Endothelial cell of umbilical vein (primary cell): Measurements from ENCODE around the gene OR14A16. TPM values are rescaled to one million over a fixed set of nuclear protein-coding genes. Genes with fewer than 3 reads are reported as not detected.

Experiments
- BruUV-seq: library from RNA; stranded (reverse); fragments of 400-500 nt; replicated peaks from 2 replicates; lab custom pipeline; 2021; lab: Mats Ljungman, UMichigan
- CTCF ChIA-PET: fragments of 300-600, 350-600 bp; sonication (Branson Sonifier 250); formaldehyde crosslinking; loops from one replicate; lab custom pipeline; 2021; ENCODE audit warnings: antibody characterized with exemption, inconsistent platforms; lab: Charles Lee
- POLR2A ChIA-PET: fragments of 300-600, 350-600 bp; sonication (Branson Sonifier 250); formaldehyde crosslinking; loops from one replicate; lab custom pipeline; 2021; ENCODE audit warnings: antibody characterized with exemption, inconsistent platforms; lab: Charles Lee
- DNase-seq: peaks from one replicate; pipeline ENCODE4 v3.0.0-alpha.2; 2011; ENCODE audit warnings: low read depth, low spot score
- FAIRE-seq: peaks from 2 replicates; lab custom pipeline; 2011; peaks lifted over from hg19 to GRCh38; lab: Jason Lieb, UNC
- H2AFZ ChIP-seq: 2 replicates; pipeline ENCODE4 v1.6.0; 2012; ENCODE audit warnings: low read depth, low read length, control low read depth, inconsistent platforms
- H3K27ac ChIP-seq: 2 replicates; pipeline ENCODE4 v1.5.1; 2011; ENCODE audit warnings: low read depth, mild to moderate bottlenecking, control low read depth, low read length, moderate library complexity; ENCODE audit not compliant: insufficient read depth
- H3K27me3 ChIP-seq, 2 experiments: 2 replicates each; pipeline versions ENCODE4 v1.6.0 to v1.6.1; 2011; ENCODE audit warnings: low read length in 2 of 2, mixed read lengths in 1 of 2; ENCODE audit not compliant: control insufficient read depth in 2 of 2, insufficient read depth in 2 of 2
- H3K36me3 ChIP-seq, 2 experiments: 2 replicates in 1 of 2; 3 replicates in 1 of 2; pipeline ENCODE4 v1.5.1; 2011; ENCODE audit warnings: low read length in 2 of 2, mild to moderate bottlenecking in 1 of 2, moderate library complexity in 1 of 2; ENCODE audit not compliant: control insufficient read depth in 2 of 2, insufficient read depth in 2 of 2; ENCODE audit errors: extremely low read depth in 1 of 2
- H3K4me1 ChIP-seq: 3 replicates; pipeline ENCODE4 v1.5.1; 2011; ENCODE audit warnings: mild to moderate bottlenecking, low read length; ENCODE audit not compliant: control insufficient read depth, insufficient read depth; ENCODE audit errors: extremely low read depth
- H3K4me2 ChIP-seq: 2 replicates; pipeline ENCODE4 v1.6.1; 2011; ENCODE audit warnings: low read length, control low read depth, mixed read lengths; ENCODE audit not compliant: insufficient read depth
- H3K4me3 ChIP-seq, 3 experiments: fragments of 200-600 bp in 1 of 3; sonication (generic), shearing (Covaris generic) in 1 of 3; replicated peaks in 1 of 3; 2 replicates each; pipeline ENCODE4 v1.5.1; 2011 to 2016; ENCODE audit warnings: control low read depth in 3 of 3, low read length in 3 of 3, mild to moderate bottlenecking in 2 of 3, inconsistent platforms in 1 of 3, low read depth in 1 of 3, moderate library complexity in 1 of 3; ENCODE audit not compliant: insufficient read depth in 1 of 3
- H3K79me2 ChIP-seq: 2 replicates; pipeline ENCODE4 v1.6.0; 2012; ENCODE audit warnings: low read length, inconsistent platforms; ENCODE audit not compliant: control insufficient read depth, insufficient read depth
- H3K9ac ChIP-seq: replicated peaks from 2 replicates; pipeline ENCODE3; 2011; ENCODE audit warnings: low read length, control low read depth; ENCODE audit not compliant: insufficient read depth; ENCODE audit errors: extremely low read depth
- H3K9me1 ChIP-seq: replicated peaks from 3 replicates; pipeline ENCODE4 v1.6.0; 2011; ENCODE audit warnings: mild to moderate bottlenecking, low read length; ENCODE audit not compliant: control insufficient read depth, insufficient read depth; ENCODE audit errors: extremely low read depth
- H3K9me3 ChIP-seq: replicated peaks from 2 replicates; pipeline ENCODE4 v1.5.1; 2012; ENCODE audit warnings: low read length, inconsistent platforms; ENCODE audit not compliant: control insufficient read depth, insufficient read depth
- H4K20me1 ChIP-seq: replicated peaks from 2 replicates; pipeline ENCODE3; 2011; ENCODE audit warnings: mild to moderate bottlenecking, low read length; ENCODE audit not compliant: control insufficient read depth, insufficient read depth; ENCODE audit errors: extremely low read depth
- CTCF ChIP-seq, 2 donors: IDR thresholded peaks; 1 replicate in 1 of 2; 2 replicates in 1 of 2; pipeline ENCODE4 v1.5.1; 2011; ENCODE audit warnings: low read length in 2 of 2, mild to moderate bottlenecking in 2 of 2, moderate library complexity in 2 of 2, control low read depth in 1 of 2, inconsistent platforms in 1 of 2, low read depth in 1 of 2; ENCODE audit not compliant: insufficient read depth in 1 of 2; ENCODE audit errors: extremely low read depth in 1 of 2
- EZH2 ChIP-seq: IDR thresholded peaks from 2 replicates; pipeline ENCODE4 v1.6.1; 2012; ENCODE audit warnings: borderline replicate concordance, low read depth, mild to moderate bottlenecking, moderate library complexity, low read length, inconsistent platforms; ENCODE audit not compliant: severe bottlenecking
- FOS ChIP-seq: IDR thresholded peaks from 2 replicates; pipeline ENCODE4 v1.6.1; 2011; ENCODE audit warnings: mild to moderate bottlenecking, low read length, moderate library complexity, borderline replicate concordance; ENCODE audit not compliant: insufficient read depth
- GATA2 ChIP-seq: IDR thresholded peaks from 2 replicates; pipeline ENCODE4 v1.7.0; 2011; ENCODE audit warnings: low read depth, mild to moderate bottlenecking, moderate library complexity, mixed read lengths, low read length; ENCODE audit not compliant: insufficient read length, insufficient read depth
- JUN ChIP-seq: IDR thresholded peaks from 2 replicates; pipeline ENCODE4 v1.6.1; 2011; ENCODE audit warnings: borderline replicate concordance, low read depth; ENCODE audit not compliant: insufficient read length, insufficient read depth
- MAX ChIP-seq: IDR thresholded peaks from 2 replicates; pipeline ENCODE4 v1.6.1; 2011; ENCODE audit not compliant: insufficient read depth, insufficient read length
- MYC ChIP-seq: IDR thresholded peaks from one replicate; pipeline ENCODE4 v1.6.1; 2011; ENCODE audit warnings: mild to moderate bottlenecking, low read depth, low read length
- POLR2A ChIP-seq: IDR thresholded peaks from 2 replicates; pipeline ENCODE4 v1.6.1; 2012; ENCODE audit warnings: low read depth, mild to moderate bottlenecking, control low read depth, low read length
- POLR2AphosphoS5 ChIP-seq: IDR thresholded peaks from 2 replicates; pipeline ENCODE4 v1.6.1; 2012; ENCODE audit warnings: low read depth, mild to moderate bottlenecking, control low read depth, low read length, moderate library complexity; ENCODE audit not compliant: insufficient read depth
- dilution Hi-C: fragments of 300-500 bp; cut with MboI; formaldehyde crosslinking; loops from one replicate; pipeline ENCODE4 v1.15.0; 2019; ENCODE audit warnings: low sequenced_read_pairs; ENCODE audit not compliant: extremely low pct_ligation_motif_present
- intact Hi-C: fragments of 100-400 bp; cut with micrococcal nuclease; formaldehyde crosslinking; loops from one replicate; pipeline ENCODE4 v1.10.0; 2022
- polyA plus RNA-seq, 4 experiments: library from polyadenylated mRNA; depleted of rRNA in 3 of 4; stranded (reverse) in 3 of 4; unstranded in 1 of 4; fragments of >200 nt; gene quantifications; 2 replicates each; pipeline versions ENCODE4 v1.2.1 to v1.2.3, GENCODE V29; 2011 to 2012; ENCODE audit warnings: missing spikeins in 1 of 4
- total RNA-seq: library from RNA; stranded (reverse); gene quantifications from 2 replicates; pipeline ENCODE4 v1.2.3, GENCODE V29; 2021

The OR14A16 gene
- total and polyA plus RNA-seq, 2 donors (not counting 3 experiments of a cell fraction or from before 2014, with no cell fraction given), result not detected

- H3K4me2 ChIP-seq, result no peak overlapping the region
- peaks cover 2% of the 10 kb centered on the region for H3K9me3 ChIP-seq
- CTCF ChIA-PET, result no interaction called here
- no peak for FAIRE-seq
- no peak for DNase-seq
- H3K9me1 ChIP-seq, result no peaks in the 10 kb centered on the region
- TF ChIP-seq GATA2, result no peak
- TF ChIP-seq POLR2A, result no peak
- no peak for TF ChIP-seq POLR2AphosphoS5
- intact Hi-C loops (no loop called here), dilution Hi-C loops (no loop called here)
- no peaks in the 10 kb centered on the region for H3K36me3 ChIP-seq
- no TSS peak for BruUV-seq
- H3K27me3 ChIP-seq, result no peaks in the 10 kb centered on the region
- no peaks in the 10 kb centered on the region for H4K20me1 ChIP-seq
- no peak overlapping the region for H3K27ac ChIP-seq
- H3K4me1 ChIP-seq, result no peaks in the 10 kb centered on the region
- no peak overlapping the region for H2AFZ ChIP-seq
- POLR2A ChIA-PET, result no interaction called here
- no peaks in the 10 kb centered on the region for H3K79me2 ChIP-seq
- no peak overlapping the region for H3K4me3 ChIP-seq
- H3K9ac ChIP-seq, result no peak overlapping the region
Measured at GRCh38 chr1:247833601-247834000, 9.7 kb upstream of the OR14A16 start.

GRCh38 chr1:247829656-247830055 lies 5.7 kb upstream of the OR14A16 start:
- Histone ChIP-seq H3K4me2 (no peak overlapping the region), H3K4me1 (no peaks in the 10 kb centered on the region), H3K79me2 (no peaks in the 10 kb centered on the region), H3K27ac (no peak overlapping the region), H3K27me3 (no peaks in the 10 kb centered on the region), H3K36me3 (no peaks in the 10 kb centered on the region), H3K9me1 (no peaks in the 10 kb centered on the region), H3K9ac (no peak overlapping the region), H3K9me3 (peaks cover 3% of the 10 kb centered on the region), H4K20me1 (no peaks in the 10 kb centered on the region), H2AFZ (no peak overlapping the region), H3K4me3 (no peak overlapping the region)
- intact Hi-C loops (no loop called here), dilution Hi-C loops (no loop called here)
- BruUV-seq, result no TSS peak
- TF ChIP-seq GATA2 (no peak), FOS (no peak), POLR2AphosphoS5 (no peak), JUN (no peak), MAX (no peak), MYC (no peak), CTCF (IDR thresholded peaks at IDR 0.05; ENCODE audit: extremely low read depth in 1 of 2, insufficient read depth in 1 of 2, low read depth in 1 of 2, low read length in 2 of 2) (no peak), POLR2A (no peak), EZH2 (no peak)
- ChIA-PET CTCF (no interaction called here), POLR2A (no interaction called here)
- no peak for FAIRE-seq
- DNase-seq, result no peak
